ENCODE data around the gene LRP3. TPM values are rescaled to one million over a fixed set of nuclear protein-coding genes. Genes with fewer than 3 reads are reported as not detected.

The LRP3 gene
- total RNA-seq, 1 donor from 2014 or later, result 34.2 TPM

- peak; percentile 70 for DNase-seq (ENCODE audit: low read depth)
Measured at GRCh38 chr19:33235269-33235995, 41.3 kb downstream of the LRP3 start.

- DNase-seq (ENCODE audit: low read depth), result no peak
Measured at GRCh38 chr19:33235996-33236350, 41.8 kb downstream of the LRP3 start.

GRCh38 chr19:33236696-33237390 is 42.7 kb downstream of the LRP3 start:
- DNase-seq (ENCODE audit: low read depth), result no peak

GRCh38 chr19:33238481-33239149 is 44.5 kb downstream of the LRP3 start:
- DNase-seq (ENCODE audit: low read depth), result no peak

GRCh38 chr19:33239223-33239975 is 45.3 kb downstream of the LRP3 start:
- no peak for DNase-seq (ENCODE audit: low read depth)

- DNase-seq (ENCODE audit: low read depth), result no peak
Measured at GRCh38 chr19:33240181-33240771, 46.1 kb downstream of the LRP3 start.

- no peak for DNase-seq (ENCODE audit: low read depth)
Measured at GRCh38 chr19:33241091-33241529, 47.0 kb downstream of the LRP3 start.

GRCh38 chr19:33241530-33242101 is 47.5 kb downstream of the LRP3 start:
- no peak for DNase-seq (ENCODE audit: low read depth)

- DNase-seq (ENCODE audit: low read depth), result no peak
Measured at GRCh38 chr19:33242131-33242530, 48.0 kb downstream of the LRP3 start.

GRCh38 chr19:33242911-33243310 is 48.8 kb downstream of the LRP3 start:
- DNase-seq (ENCODE audit: low read depth), result no peak

GRCh38 chr19:33245948-33246708 is 52.0 kb downstream of the LRP3 start:
- peak; percentile 97 for DNase-seq (ENCODE audit: low read depth)

GRCh38 chr19:33246709-33247440 is 52.7 kb downstream of the LRP3 start:
- DNase-seq (ENCODE audit: low read depth), result peak; percentile 71

GRCh38 chr19:33247441-33247819 is 53.3 kb downstream of the LRP3 start:
- DNase-seq (ENCODE audit: low read depth), result no peak

GRCh38 chr19:33248104-33248503 is 54.0 kb downstream of the LRP3 start:
- DNase-seq (ENCODE audit: low read depth), result no peak

- DNase-seq (ENCODE audit: low read depth), result no peak
Measured at GRCh38 chr19:33248553-33248953, 54.4 kb downstream of the LRP3 start.

- peak; percentile 60 for DNase-seq (ENCODE audit: low read depth)
Measured at GRCh38 chr19:33248954-33249613, 55.0 kb downstream of the LRP3 start.

GRCh38 chr19:33249740-33250366 is 55.7 kb downstream of the LRP3 start:
- no peak for DNase-seq (ENCODE audit: low read depth)

GRCh38 chr19:33250500-33250899 is 56.4 kb downstream of the LRP3 start:
- DNase-seq (ENCODE audit: low read depth), result no peak

Data from myocyte (in vitro differentiated cells).